ENCODE data around the gene CHCHD1.

The CHCHD1 gene

DNA sequence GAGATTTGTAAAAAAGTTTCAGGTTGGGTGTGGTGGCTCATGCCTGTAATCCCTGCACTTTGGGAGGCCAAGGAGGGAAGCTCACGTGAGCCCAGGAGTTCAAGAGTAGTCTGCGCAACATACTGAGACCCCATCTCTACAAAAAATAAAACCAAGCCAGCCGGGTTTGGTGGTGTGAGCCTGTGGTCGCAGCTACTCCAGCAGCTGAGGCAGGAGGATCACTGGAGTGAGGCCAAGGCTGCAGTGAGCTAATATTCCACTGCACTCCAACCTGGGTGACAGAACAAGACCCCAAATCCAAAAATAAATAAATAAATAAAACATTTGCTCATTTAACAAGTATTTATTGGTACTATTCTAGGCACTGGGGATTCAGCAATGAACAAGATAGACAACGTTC lies 1.5 kb upstream of the CHCHD1 start:
- Histone ChIP-seq H3K4me3 (replicated peaks; ENCODE audit: low read depth, low read length) (peak overlapping the region; percentile 93), H3K36me3 (ENCODE audit: control insufficient read depth, insufficient read depth, low read length) (peaks cover 4% of the 10 kb centered on the region), H3K27me3 (replicated peaks; ENCODE audit: control insufficient read depth, insufficient read depth, low read length) (no peaks in the 10 kb centered on the region)
- DNase-seq (ENCODE audit: extremely low read depth, insufficient read length), result no peak
- TF ChIP-seq, protein P1, sequence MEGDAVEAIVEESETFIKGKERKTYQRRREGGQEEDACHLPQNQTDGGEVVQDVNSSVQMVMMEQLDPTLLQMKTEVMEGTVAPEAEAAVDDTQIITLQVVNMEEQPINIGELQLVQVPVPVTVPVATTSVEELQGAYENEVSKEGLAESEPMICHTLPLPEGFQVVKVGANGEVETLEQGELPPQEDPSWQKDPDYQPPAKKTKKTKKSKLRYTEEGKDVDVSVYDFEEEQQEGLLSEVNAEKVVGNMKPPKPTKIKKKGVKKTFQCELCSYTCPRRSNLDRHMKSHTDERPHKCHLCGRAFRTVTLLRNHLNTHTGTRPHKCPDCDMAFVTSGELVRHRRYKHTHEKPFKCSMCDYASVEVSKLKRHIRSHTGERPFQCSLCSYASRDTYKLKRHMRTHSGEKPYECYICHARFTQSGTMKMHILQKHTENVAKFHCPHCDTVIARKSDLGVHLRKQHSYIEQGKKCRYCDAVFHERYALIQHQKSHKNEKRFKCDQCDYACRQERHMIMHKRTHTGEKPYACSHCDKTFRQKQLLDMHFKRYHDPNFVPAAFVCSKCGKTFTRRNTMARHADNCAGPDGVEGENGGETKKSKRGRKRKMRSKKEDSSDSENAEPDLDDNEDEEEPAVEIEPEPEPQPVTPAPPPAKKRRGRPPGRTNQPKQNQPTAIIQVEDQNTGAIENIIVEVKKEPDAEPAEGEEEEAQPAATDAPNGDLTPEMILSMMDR (IDR thresholded peaks at IDR 0.05; ENCODE audit: insufficient read depth, low read length, poor library complexity, severe bottlenecking), result no peak

DNA sequence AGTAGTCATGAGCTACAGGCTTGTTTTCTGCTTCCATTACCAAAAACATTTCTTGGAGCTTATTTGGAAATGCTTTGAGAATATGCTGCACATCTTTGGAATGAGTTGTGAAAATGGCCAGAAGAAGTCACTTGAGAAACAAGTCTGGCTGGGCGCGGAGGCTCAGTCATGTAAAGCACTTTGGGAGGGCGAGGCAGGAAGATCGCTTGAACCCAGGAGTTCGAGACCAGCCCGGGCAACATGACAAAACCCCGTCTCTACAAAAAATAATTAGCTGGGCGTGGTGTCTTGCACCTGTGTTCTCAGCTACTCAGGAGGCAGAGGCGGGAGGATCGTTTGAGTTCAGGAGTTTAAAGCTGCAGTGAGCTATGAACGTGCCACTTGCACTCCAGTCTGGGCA lies 882 bp upstream of the CHCHD1 start:
- Histone ChIP-seq H3K27me3 (replicated peaks; ENCODE audit: control insufficient read depth, insufficient read depth, low read length) (no peaks in the 10 kb centered on the region), H3K36me3 (ENCODE audit: control insufficient read depth, insufficient read depth, low read length) (peaks cover 4% of the 10 kb centered on the region), H3K4me3 (replicated peaks; ENCODE audit: low read depth, low read length) (peak overlapping the region; percentile 93)
- TF ChIP-seq, protein P1 (IDR thresholded peaks at IDR 0.05; ENCODE audit: insufficient read depth, low read length, poor library complexity, severe bottlenecking), result no peak
- no peak for DNase-seq (ENCODE audit: extremely low read depth, insufficient read length)

DNA sequence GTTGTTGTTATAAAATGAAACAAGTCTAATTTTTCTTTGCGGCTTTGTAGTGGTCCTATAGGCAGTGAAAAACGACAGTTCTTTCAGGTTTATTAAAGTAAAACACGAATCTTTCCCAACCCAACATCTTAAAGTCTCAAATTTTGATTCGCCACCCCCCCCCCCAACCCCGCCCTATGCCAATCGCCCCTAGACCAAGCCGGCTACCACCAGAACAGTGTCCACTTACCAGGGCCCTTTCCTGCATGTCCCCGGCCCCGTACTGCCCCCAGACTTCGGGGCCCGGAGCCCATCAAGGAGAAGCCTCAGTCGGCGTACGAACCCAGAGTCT lies 335 bp upstream of the CHCHD1 start:
- Histone ChIP-seq H3K4me3 (replicated peaks; ENCODE audit: low read depth, low read length) (peak overlapping the region; percentile 93), H3K36me3 (ENCODE audit: control insufficient read depth, insufficient read depth, low read length) (peaks cover 4% of the 10 kb centered on the region), H3K27me3 (replicated peaks; ENCODE audit: control insufficient read depth, insufficient read depth, low read length) (no peaks in the 10 kb centered on the region)
- no peak for DNase-seq (ENCODE audit: extremely low read depth, insufficient read length)
- TF ChIP-seq, protein P1 (IDR thresholded peaks at IDR 0.05; ENCODE audit: insufficient read depth, low read length, poor library complexity, severe bottlenecking), result no peak

DNA sequence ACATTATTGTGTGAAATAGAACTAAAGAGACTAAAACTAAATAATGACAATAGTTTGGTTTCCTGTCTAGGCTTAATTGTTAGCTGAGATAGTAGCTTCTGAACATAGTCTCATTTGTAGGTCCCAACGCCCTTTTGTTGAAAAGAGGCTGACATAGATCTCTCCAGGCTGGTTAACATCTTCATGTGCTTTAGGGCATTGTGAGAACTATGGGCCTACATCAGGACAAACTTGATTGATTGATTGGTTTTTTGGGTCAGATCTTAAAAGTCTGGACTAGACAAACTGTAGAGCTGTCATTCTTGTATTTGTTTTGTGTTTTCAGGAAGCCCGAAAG lies 869 bp downstream of the CHCHD1 start:
- H3K27me3 ChIP-seq (replicated peaks; ENCODE audit: control insufficient read depth, insufficient read depth, low read length), result no peaks in the 10 kb centered on the region
- DNase-seq (ENCODE audit: extremely low read depth, insufficient read length), result no peak
- peak overlapping the region; percentile 93 for H3K4me3 ChIP-seq (replicated peaks; ENCODE audit: low read depth, low read length)
- H3K36me3 ChIP-seq (ENCODE audit: control insufficient read depth, insufficient read depth, low read length), result peaks cover 2% of the 10 kb centered on the region
- TF ChIP-seq, protein P1 (IDR thresholded peaks at IDR 0.05; ENCODE audit: insufficient read depth, low read length, poor library complexity, severe bottlenecking), result no peak

DNA sequence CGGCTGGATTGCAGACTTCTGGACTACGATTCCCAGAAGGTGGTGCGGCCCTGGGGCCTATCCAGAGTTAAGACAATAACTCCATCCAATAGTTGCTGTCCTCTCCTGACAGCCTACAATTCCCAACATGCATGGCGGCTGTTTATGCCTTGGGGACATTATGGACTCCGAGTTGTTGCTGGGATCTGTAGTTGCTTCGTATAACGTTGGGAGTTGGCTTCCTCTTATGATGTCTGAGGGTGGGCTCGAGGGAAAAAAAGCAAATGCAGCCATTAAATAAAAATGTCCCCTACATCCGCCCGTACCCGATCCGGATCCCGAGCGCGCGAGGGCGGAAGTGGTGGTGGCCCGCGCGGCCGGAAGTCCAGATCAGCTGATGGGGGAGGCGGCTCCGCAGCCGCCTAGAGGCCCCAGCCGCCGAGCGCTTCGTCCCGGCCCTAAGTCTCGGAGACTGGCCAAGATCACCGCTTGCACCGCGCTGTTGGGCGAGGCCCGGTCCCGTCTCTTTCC lies 3.4 kb downstream of the CHCHD1 start, which contains the start of gene ZSWIM8:
TSS of gene ZSWIM8 (plus strand) at position 396 of the 510 bp plus-strand sequence. CDS start 273 bp downstream, outside the sequence.
- TF ChIP-seq, protein P1 (IDR thresholded peaks at IDR 0.05; ENCODE audit: insufficient read depth, low read length, poor library complexity, severe bottlenecking), result no peak
- Histone ChIP-seq H3K4me3 (replicated peaks; ENCODE audit: low read depth, low read length) (peak within 1 kb of the TSS; percentile 92), H3K27me3 (replicated peaks; ENCODE audit: control insufficient read depth, insufficient read depth, low read length) (no peaks in the 10 kb centered on the region), H3K36me3 (ENCODE audit: control insufficient read depth, insufficient read depth, low read length) (peaks cover 13% of the 10 kb centered on the region)
- DNase-seq (ENCODE audit: extremely low read depth, insufficient read length), result peak; percentile 91

Data from GM06990 (cell line).